HepG2 (cell line): ENCODE measurements around the gene GPR68. TPM values are rescaled to one million over a fixed set of nuclear protein-coding genes. Genes with fewer than 3 reads are reported as not detected.

Experiments
- ATAC-seq: fragments of 200-7000 bp; cut with Tn5 transposase; 3 replicates; pipeline ENCODE4 v1.9.1; 2020; ENCODE audit warnings: mild to moderate bottlenecking, moderate library complexity
- BruUV-seq: library from RNA; stranded (reverse); fragments of 400-500 nt; replicated peaks from 2 replicates; lab custom pipeline; 2021; lab: Mats Ljungman, UMichigan
- CTCF ChIA-PET: fragments of 300-600 bp; formaldehyde crosslinking; extraction: SDS; loops from one replicate; lab custom pipeline; 2021; ENCODE audit warnings: low total read pairs, inconsistent platforms, low intra/inter-chr PET ratio; lab: Yijun Ruan, JAX
- POLR2A ChIA-PET: fragments of 350-600 bp; sonication (Branson Sonifier 250); formaldehyde crosslinking; loops from one replicate; lab custom pipeline; 2020; ENCODE audit warnings: antibody characterized with exemption, inconsistent platforms; lab: Yijun Ruan, JAX
- DNase-seq: peaks from one replicate; pipeline ENCODE4 v3.0.0-alpha.2; 2015; ENCODE audit warnings: low spot score
- FAIRE-seq: peaks from 3 replicates; lab custom pipeline; 2011; peaks lifted over from hg19 to GRCh38; lab: Jason Lieb, UNC
- H2AFZ ChIP-seq: one replicate; pipeline ENCODE4 v1.6.1; 2011; ENCODE audit warnings: low read length, inconsistent platforms
- H3K27ac ChIP-seq: fragments of 300-600 bp; 3 replicates; pipeline ENCODE4 v1.8.0; 2011; ENCODE audit warnings: mixed run types, mild to moderate bottlenecking, mixed read lengths, low read length, inconsistent platforms; ENCODE audit not compliant: insufficient read depth; ENCODE audit errors: extremely low read length
- H3K27me3 ChIP-seq, 2 experiments: fragments of 200-600 bp in 1 of 2; 2 replicates in 1 of 2; 3 replicates in 1 of 2; pipeline versions ENCODE4 v1.6.0 to v1.8.0; 2011; ENCODE audit warnings: low read length in 2 of 2, mild to moderate bottlenecking in 2 of 2, moderate library complexity in 2 of 2, inconsistent platforms in 1 of 2; ENCODE audit not compliant: insufficient read depth in 2 of 2, control insufficient read depth in 1 of 2
- H3K36me3 ChIP-seq, 2 experiments: fragments of 200-600 bp in 1 of 2; replicated peaks in 1 of 2; 2 replicates in 1 of 2; 3 replicates in 1 of 2; pipeline versions ENCODE4 v1.5.1 to v1.8.0; 2011; ENCODE audit warnings: low read length in 2 of 2, inconsistent platforms in 1 of 2; ENCODE audit not compliant: insufficient read depth in 2 of 2, control insufficient read depth in 1 of 2
- H3K4me1 ChIP-seq: 2 replicates; pipeline ENCODE4 v1.5.1; 2012; ENCODE audit warnings: low read length, inconsistent platforms; ENCODE audit not compliant: insufficient read depth
- H3K4me2 ChIP-seq: 2 replicates; pipeline ENCODE4 v1.6.0; 2011; ENCODE audit warnings: low read depth, low read length, inconsistent platforms
- H3K4me3 ChIP-seq, 3 experiments: fragments of 200-600 bp in 1 of 3; sonication (generic), shearing (Covaris generic) in 1 of 3; replicated peaks in 1 of 3; 2 replicates each; pipeline ENCODE4 v1.5.1; 2011 to 2016; ENCODE audit warnings: low read length in 3 of 3, inconsistent platforms in 2 of 3, low read depth in 2 of 3, mild to moderate bottlenecking in 2 of 3, control low read depth in 1 of 3, mixed read lengths in 1 of 3; ENCODE audit not compliant: insufficient read depth in 1 of 3
- H3K79me2 ChIP-seq: one replicate; pipeline ENCODE4 v1.6.1; 2011; ENCODE audit warnings: low read length, inconsistent platforms; ENCODE audit not compliant: insufficient read depth
- H3K9ac ChIP-seq: 2 replicates; pipeline ENCODE4 v1.6.0; 2011; ENCODE audit warnings: mild to moderate bottlenecking, low read depth, low read length, inconsistent platforms; ENCODE audit not compliant: insufficient read depth
- H3K9me3 ChIP-seq: 2 replicates; pipeline ENCODE4 v1.5.1; 2012; ENCODE audit warnings: mild to moderate bottlenecking, low read length
- H4K20me1 ChIP-seq: 2 replicates; pipeline ENCODE4 v1.6.0; 2011; ENCODE audit warnings: inconsistent platforms, mild to moderate bottlenecking, low read length, moderate library complexity; ENCODE audit not compliant: insufficient read depth
- ARNTL ChIP-seq: sonication (generic); formaldehyde crosslinking; IDR thresholded peaks from 2 replicates; pipeline ENCODE4 v1.4.0; 2020; ENCODE audit warnings: mild to moderate bottlenecking, missing genetic modification reagents
- NFKB2 ChIP-seq: sonication (generic); formaldehyde crosslinking; IDR thresholded peaks from 2 replicates; pipeline ENCODE4 v1.4.0; 2020; ENCODE audit warnings: missing genetic modification reagents, borderline replicate concordance
- NPAS2 ChIP-seq: sonication (generic); formaldehyde crosslinking; IDR thresholded peaks from 2 replicates; pipeline ENCODE4 v1.8.0; 2022; ENCODE audit warnings: mild to moderate bottlenecking, missing genetic modification reagents, borderline replicate concordance
- PCBP2 ChIP-seq: fragments of 200-400 bp; formaldehyde crosslinking; optimal IDR thresholded peaks from 2 replicates; pipeline ENCODE3; 2018; ENCODE audit warnings: low read length, low read depth; ENCODE audit not compliant: poor library complexity, severe bottlenecking
- PLRG1 ChIP-seq: fragments of 450-650 bp; conservative IDR thresholded peaks from 2 replicates; pipeline ENCODE4 v1.6.1; 2016
- SALL1 ChIP-seq: sonication (generic); formaldehyde crosslinking; IDR thresholded peaks from 2 replicates; pipeline ENCODE4 v1.8.0; 2022; ENCODE audit warnings: mild to moderate bottlenecking, missing genetic modification reagents
- SNAPC2 ChIP-seq: sonication (generic); formaldehyde crosslinking; IDR thresholded peaks from 2 replicates; pipeline ENCODE4 v1.8.1; 2022; ENCODE audit warnings: mild to moderate bottlenecking, missing genetic modification reagents
- SP2 ChIP-seq: sonication (generic); formaldehyde crosslinking; IDR thresholded peaks from 2 replicates; pipeline ENCODE4 v1.5.1; 2020; ENCODE audit warnings: mild to moderate bottlenecking, missing genetic modification reagents
- TMF1 ChIP-seq: sonication (generic); formaldehyde crosslinking; IDR thresholded peaks from 2 replicates; pipeline ENCODE4 v1.8.1; 2022; ENCODE audit warnings: low read depth, missing genetic modification reagents
- ZFAT ChIP-seq: sonication (generic); formaldehyde crosslinking; conservative IDR thresholded peaks from 2 replicates; pipeline ENCODE4 v1.8.1; 2023; ENCODE audit warnings: missing genetic modification reagents, inconsistent platforms
- ZNF160 ChIP-seq: sonication (generic); formaldehyde crosslinking; IDR thresholded peaks from 2 replicates; pipeline ENCODE4 v1.8.0; 2022; ENCODE audit warnings: mild to moderate bottlenecking, inconsistent platforms, missing genetic modification reagents
- ZNF431 ChIP-seq: sonication (generic); formaldehyde crosslinking; IDR thresholded peaks from 2 replicates; pipeline ENCODE4 v1.9.0; 2022; ENCODE audit warnings: missing genetic modification reagents, low read depth, mild to moderate bottlenecking, borderline replicate concordance
- ZNF816 ChIP-seq: sonication (generic); formaldehyde crosslinking; IDR thresholded peaks from 2 replicates; pipeline ENCODE4 v1.8.0; 2022; ENCODE audit warnings: missing genetic modification reagents, mild to moderate bottlenecking, borderline replicate concordance
- ZSCAN20 ChIP-seq: sonication (generic); formaldehyde crosslinking; IDR thresholded peaks from 2 replicates; pipeline ENCODE4 v1.4.0; 2020; ENCODE audit warnings: missing genetic modification reagents, mild to moderate bottlenecking, borderline replicate concordance
- WGBS: methylation state at CpG from one replicate; pipeline ENCODE4 v1.1.6; 2017; ENCODE audit warnings: low lambda C conversion rate; 5-methylcytosine and 5-hydroxymethylcytosine counted together
- in situ Hi-C: cut with HindIII; loops from 2 replicates; pipeline ENCODE4 v1.10.0; 2017; ENCODE audit warnings: low pct_unique_long_range_greater_than_20kb; ENCODE audit not compliant: extremely low pct_ligation_motif_present
- intact Hi-C: fragments of 100-400 bp; cut with micrococcal nuclease; formaldehyde crosslinking; loops from one replicate; pipeline ENCODE4 v1.10.0; 2022; ENCODE audit not compliant: unreplicated experiment
- polyA plus RNA-seq, 8 experiments: library from polyadenylated mRNA; depleted of rRNA in 3 of 8; stranded (reverse) in 7 of 8; unstranded in 1 of 8; fragments of >200 nt; fragmentation: Illumina TruSeq in 4 of 8; extraction: Trizol in 4 of 8; gene quantifications; 2 replicates each; pipeline versions ENCODE4 v1.2.1 to v1.2.3, GENCODE V29; 2011 to 2016; ENCODE audit warnings: low read depth in 4 of 8, missing spikeins in 1 of 8, mixed read lengths in 1 of 8; ENCODE audit not compliant: insufficient read depth in 1 of 8
- total RNA-seq, 5 experiments: library from RNA; depleted of rRNA; stranded (reverse); fragments of >200 nt; fragmentation: Illumina TruSeq; extraction: Trizol; gene quantifications; 2 replicates each; pipeline ENCODE4 v1.2.3, GENCODE V29; 2016; ENCODE audit warnings: low read depth in 1 of 5
- TF ChIP-seq, protein P1 (sequence below), 2 experiments: sonication (generic) in 1 of 2; formaldehyde crosslinking in 1 of 2; IDR thresholded peaks; 2 replicates each; pipeline versions ENCODE4 v1.5.1 to v1.6.1; 2011 to 2020; ENCODE audit warnings: borderline replicate concordance in 1 of 2, low read depth in 1 of 2, low read length in 1 of 2, mild to moderate bottlenecking in 1 of 2, missing genetic modification reagents in 1 of 2, moderate library complexity in 1 of 2
- TF ChIP-seq, protein P2 (sequence below): sonication (generic); formaldehyde crosslinking; IDR thresholded peaks from 2 replicates; pipeline ENCODE4 v1.8.1; 2023; ENCODE audit warnings: mild to moderate bottlenecking, missing genetic modification reagents, borderline replicate concordance

The GPR68 gene
- total and polyA plus RNA-seq, 2 of the 13 experiments (the other 11 are each of a cell fraction or from before 2014, with no cell fraction given) = not detected

- H3K4me2 ChIP-seq = 0 out of 2 replicates have a peak overlapping the region, but pooled peaks have one; percentile 2
- TF ChIP-seq ZSCAN20 (CRISPR knock-in tag) (no peak), ZNF431 (CRISPR knock-in tag) (no peak), SNAPC2 (CRISPR knock-in tag) (no peak)
- TF ChIP-seq, protein P1, sequence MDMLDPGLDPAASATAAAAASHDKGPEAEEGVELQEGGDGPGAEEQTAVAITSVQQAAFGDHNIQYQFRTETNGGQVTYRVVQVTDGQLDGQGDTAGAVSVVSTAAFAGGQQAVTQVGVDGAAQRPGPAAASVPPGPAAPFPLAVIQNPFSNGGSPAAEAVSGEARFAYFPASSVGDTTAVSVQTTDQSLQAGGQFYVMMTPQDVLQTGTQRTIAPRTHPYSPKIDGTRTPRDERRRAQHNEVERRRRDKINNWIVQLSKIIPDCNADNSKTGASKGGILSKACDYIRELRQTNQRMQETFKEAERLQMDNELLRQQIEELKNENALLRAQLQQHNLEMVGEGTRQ (IDR thresholded peaks at IDR 0.05; ENCODE audit: low read depth, low read length) = 0 out of 2 replicates have a peak, but pooled peaks have one; percentile 28
- TF ChIP-seq, protein P1 (CRISPR knock-in tag; IDR thresholded peaks at IDR 0.05; ENCODE audit: borderline replicate concordance) = no peak
- TF ChIP-seq, all 625 proteins: peak for 1
- Histone ChIP-seq H3K27ac (no peak overlapping the region), H3K27me3 (peaks cover 0 to 2% of the 10 kb centered on the region in 2 experiments; a peak in 2 of 5 replicates), H3K4me1 (peaks cover 10% of the 10 kb centered on the region), H3K9ac (no peak overlapping the region), H2AFZ (no peak overlapping the region), H3K36me3 (no peaks in the 10 kb centered on the region), H3K4me3 (no peak overlapping the region), H3K9me3 (no peaks in the 10 kb centered on the region), H3K79me2 (no peaks in the 10 kb centered on the region), H4K20me1 (no peaks in the 10 kb centered on the region)
- ChIA-PET POLR2A (no interaction called here), CTCF (no interaction called here)
- no peak for FAIRE-seq
- peak; percentile 14 for DNase-seq
- in situ Hi-C loops = no loop called here
- intact Hi-C loops = no loop called here
- no TSS peak for BruUV-seq
- peak; percentile 48 for ATAC-seq
- 34% methylated on average over 7 of the region's 7 CpGs for WGBS
Measured at GRCh38 chr14:91235841-91236240, 8.7 kb downstream of the GPR68 start.

DNA sequence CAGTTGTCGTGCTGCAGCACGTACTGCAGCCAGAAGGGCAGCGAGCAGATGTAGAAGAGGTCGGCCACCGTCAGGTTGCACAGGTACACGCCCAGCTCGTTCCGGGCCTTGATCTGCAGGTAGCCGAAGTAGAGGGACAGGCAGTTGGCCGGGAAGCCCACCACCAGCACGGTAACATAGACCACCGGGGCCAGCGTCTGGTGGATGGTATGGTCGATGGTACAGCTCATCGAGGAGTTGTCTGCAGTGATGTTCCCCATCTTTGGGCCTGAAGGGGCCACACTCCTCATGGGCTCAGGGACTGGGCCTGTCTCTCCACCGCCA, 9.8 kb downstream of the GPR68 start:
- WGBS = 90% methylated on average over 2 of the region's 16 CpGs
- Histone ChIP-seq H3K4me2 (no peak overlapping the region), H3K79me2 (no peaks in the 10 kb centered on the region), H3K27me3 (peaks cover 0 to 2% of the 10 kb centered on the region in 2 experiments; a peak in 2 of 5 replicates), H3K36me3 (no peaks in the 10 kb centered on the region), H3K27ac (no peak overlapping the region), H3K4me1 (peaks cover 10% of the 10 kb centered on the region), H3K9ac (no peak overlapping the region), H3K9me3 (no peaks in the 10 kb centered on the region), H4K20me1 (no peaks in the 10 kb centered on the region), H2AFZ (no peak overlapping the region), H3K4me3 (no peak overlapping the region)
- no peak for FAIRE-seq
- no peak for ATAC-seq
- in situ Hi-C loops = no loop called here
- BruUV-seq = no TSS peak
- POLR2A ChIA-PET = no interaction called here
- intact Hi-C loops = no loop called here
- CTCF ChIA-PET = no interaction called here
- no peak for DNase-seq
- TF ChIP-seq, protein P2, sequence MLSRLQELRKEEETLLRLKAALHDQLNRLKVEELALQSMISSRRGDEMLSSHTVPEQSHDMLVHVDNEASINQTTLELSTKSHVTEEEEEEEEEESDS (CRISPR knock-in tag) = no peak
- no peak for TF ChIP-seq NPAS2 (CRISPR knock-in tag)
- no peak for TF ChIP-seq PCBP2
- no peak for TF ChIP-seq ZNF160 (CRISPR knock-in tag)
- no peak for TF ChIP-seq PLRG1
- TF ChIP-seq ARNTL (CRISPR knock-in tag) = no peak
- TF ChIP-seq NFKB2 (CRISPR knock-in tag) = no peak
- TF ChIP-seq SALL1 (CRISPR knock-in tag) = no peak
- TF ChIP-seq SP2 = no peak
- TF ChIP-seq ZNF816 (CRISPR knock-in tag) = no peak
- no peak for TF ChIP-seq ZFAT (CRISPR knock-in tag)
- no peak for TF ChIP-seq TMF1 (CRISPR knock-in tag)
